PFSK-1 (cell line): ENCODE measurements around the gene SLC25A42. TPM values are rescaled to one million over a fixed set of nuclear protein-coding genes. Genes with fewer than 3 reads are reported as not detected.

Source experiments
- FOXP2 ChIP-seq: optimal IDR thresholded peaks from 2 replicates; pipeline ENCODE3; 2011; ENCODE audit warnings: borderline replicate concordance, control low read depth, inconsistent platforms; ENCODE audit not compliant: insufficient read depth; ENCODE audit errors: extremely low read length, extremely low read depth
- POLR2AphosphoS5 ChIP-seq: IDR thresholded peaks from 2 replicates; pipeline ENCODE4 v1.6.1; 2012; ENCODE audit warnings: low read depth, mild to moderate bottlenecking, control low read depth, low read length, moderate library complexity
- SIN3A ChIP-seq: IDR thresholded peaks from 2 replicates; pipeline ENCODE4 v1.6.1; 2012; ENCODE audit warnings: mild to moderate bottlenecking, low read length, moderate library complexity, borderline replicate concordance; ENCODE audit not compliant: insufficient read depth
- TAF1 ChIP-seq: IDR thresholded peaks from 2 replicates; pipeline ENCODE4 v1.6.1; 2012; ENCODE audit warnings: low read length, control low read depth, borderline replicate concordance; ENCODE audit not compliant: insufficient read depth
- polyA plus RNA-seq: library from polyadenylated mRNA; unstranded; fragments of >200 nt; gene quantifications from one replicate; pipeline ENCODE4 v1.2.1, GENCODE V29; 2012; ENCODE audit warnings: low read depth, missing spikeins; ENCODE audit not compliant: insufficient read length
- TF ChIP-seq, protein P1 (sequence below), 2 experiments: IDR thresholded peaks; 2 replicates each; pipeline versions ENCODE4 v1.6.1 to v1.8.0; 2011 to 2012; ENCODE audit warnings: low read depth in 2 of 2, low read length in 2 of 2, control low read depth in 1 of 2, inconsistent platforms in 1 of 2, mild to moderate bottlenecking in 1 of 2, moderate library complexity in 1 of 2; ENCODE audit not compliant: insufficient read depth in 1 of 2

The SLC25A42 gene, protein sequence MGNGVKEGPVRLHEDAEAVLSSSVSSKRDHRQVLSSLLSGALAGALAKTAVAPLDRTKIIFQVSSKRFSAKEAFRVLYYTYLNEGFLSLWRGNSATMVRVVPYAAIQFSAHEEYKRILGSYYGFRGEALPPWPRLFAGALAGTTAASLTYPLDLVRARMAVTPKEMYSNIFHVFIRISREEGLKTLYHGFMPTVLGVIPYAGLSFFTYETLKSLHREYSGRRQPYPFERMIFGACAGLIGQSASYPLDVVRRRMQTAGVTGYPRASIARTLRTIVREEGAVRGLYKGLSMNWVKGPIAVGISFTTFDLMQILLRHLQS
- 5.1 TPM for polyA plus RNA-seq

GRCh38 chr19:19063183-19064097 lies at the start of gene SLC25A42:
Gene SLC25A42 (plus strand): TSS chr19:19063994. CDS start chr19:19096125, 32,131 bp downstream.
- TF ChIP-seq TAF1 (no peak), FOXP2 (peak; percentile 80), SIN3A (no peak), POLR2AphosphoS5 (peak; percentile 62; the same call in 1 of the 2 replicates)
- TF ChIP-seq, protein P1, sequence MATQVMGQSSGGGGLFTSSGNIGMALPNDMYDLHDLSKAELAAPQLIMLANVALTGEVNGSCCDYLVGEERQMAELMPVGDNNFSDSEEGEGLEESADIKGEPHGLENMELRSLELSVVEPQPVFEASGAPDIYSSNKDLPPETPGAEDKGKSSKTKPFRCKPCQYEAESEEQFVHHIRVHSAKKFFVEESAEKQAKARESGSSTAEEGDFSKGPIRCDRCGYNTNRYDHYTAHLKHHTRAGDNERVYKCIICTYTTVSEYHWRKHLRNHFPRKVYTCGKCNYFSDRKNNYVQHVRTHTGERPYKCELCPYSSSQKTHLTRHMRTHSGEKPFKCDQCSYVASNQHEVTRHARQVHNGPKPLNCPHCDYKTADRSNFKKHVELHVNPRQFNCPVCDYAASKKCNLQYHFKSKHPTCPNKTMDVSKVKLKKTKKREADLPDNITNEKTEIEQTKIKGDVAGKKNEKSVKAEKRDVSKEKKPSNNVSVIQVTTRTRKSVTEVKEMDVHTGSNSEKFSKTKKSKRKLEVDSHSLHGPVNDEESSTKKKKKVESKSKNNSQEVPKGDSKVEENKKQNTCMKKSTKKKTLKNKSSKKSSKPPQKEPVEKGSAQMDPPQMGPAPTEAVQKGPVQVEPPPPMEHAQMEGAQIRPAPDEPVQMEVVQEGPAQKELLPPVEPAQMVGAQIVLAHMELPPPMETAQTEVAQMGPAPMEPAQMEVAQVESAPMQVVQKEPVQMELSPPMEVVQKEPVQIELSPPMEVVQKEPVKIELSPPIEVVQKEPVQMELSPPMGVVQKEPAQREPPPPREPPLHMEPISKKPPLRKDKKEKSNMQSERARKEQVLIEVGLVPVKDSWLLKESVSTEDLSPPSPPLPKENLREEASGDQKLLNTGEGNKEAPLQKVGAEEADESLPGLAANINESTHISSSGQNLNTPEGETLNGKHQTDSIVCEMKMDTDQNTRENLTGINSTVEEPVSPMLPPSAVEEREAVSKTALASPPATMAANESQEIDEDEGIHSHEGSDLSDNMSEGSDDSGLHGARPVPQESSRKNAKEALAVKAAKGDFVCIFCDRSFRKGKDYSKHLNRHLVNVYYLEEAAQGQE (IDR thresholded peaks at IDR 0.05; ENCODE audit: insufficient read depth in 1 of 2, low read depth in 2 of 2, low read length in 2 of 2): 0 out of 4 replicates have a peak, but pooled peaks of 1 of the 2 experiments have one; percentile 6

GRCh38 chr19:19021115-19021514 lies 42.7 kb upstream of the SLC25A42 start:
- TF ChIP-seq FOXP2: no peak
- TF ChIP-seq TAF1: no peak
- no peak for TF ChIP-seq POLR2AphosphoS5
- TF ChIP-seq, protein P1 (IDR thresholded peaks at IDR 0.05; ENCODE audit: insufficient read depth in 1 of 2, low read depth in 2 of 2, low read length in 2 of 2): no peak
- TF ChIP-seq SIN3A: no peak

- TF ChIP-seq TAF1: no peak
- no peak for TF ChIP-seq POLR2AphosphoS5
- TF ChIP-seq, protein P1 (IDR thresholded peaks at IDR 0.05; ENCODE audit: insufficient read depth in 1 of 2, low read depth in 2 of 2, low read length in 2 of 2): no peak
- no peak for TF ChIP-seq FOXP2
- no peak for TF ChIP-seq SIN3A
Measured at GRCh38 chr19:19022380-19022961, 41.3 kb upstream of the SLC25A42 start.

- TF ChIP-seq FOXP2 (no peak), TAF1 (no peak)
Measured at GRCh38 chr19:19025861-19026260, 37.9 kb upstream of the SLC25A42 start.

DNA sequence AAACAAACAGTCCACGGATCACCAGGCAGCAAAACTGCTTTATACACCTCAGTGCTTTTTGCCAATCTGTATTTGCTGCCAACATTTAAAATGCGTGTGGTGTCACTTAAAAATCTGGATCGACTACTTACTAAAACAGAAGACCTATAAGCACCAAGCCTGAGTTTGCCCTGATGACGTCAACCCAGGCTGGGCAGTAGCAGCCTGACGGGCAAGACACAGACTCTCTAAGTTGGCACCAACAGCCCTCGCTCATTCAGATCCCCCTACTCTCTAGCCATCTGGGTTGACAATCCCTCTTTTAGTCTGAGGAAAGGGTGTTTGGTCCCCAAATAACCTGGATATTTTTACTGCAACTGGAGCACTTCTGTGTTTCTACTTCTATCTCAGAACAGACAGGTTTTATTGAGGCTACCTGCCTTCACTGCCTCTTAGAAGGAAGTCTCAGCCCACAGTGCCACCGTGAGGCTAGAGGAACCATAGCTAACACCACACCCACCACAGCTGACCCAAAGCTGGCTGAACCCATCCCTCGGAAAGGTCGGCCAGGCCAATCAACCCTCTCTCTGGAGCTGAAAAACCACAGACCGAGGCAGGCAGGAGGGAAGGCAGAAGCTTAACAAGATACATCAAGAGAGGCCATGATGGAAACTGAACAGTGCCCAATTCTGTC lies 37.4 kb upstream of the SLC25A42 start:
- TF ChIP-seq FOXP2: no peak
- TF ChIP-seq SIN3A: no peak
- TF ChIP-seq, protein P1 (IDR thresholded peaks at IDR 0.05; ENCODE audit: insufficient read depth in 1 of 2, low read depth in 2 of 2, low read length in 2 of 2): no peak
